Sciatic nerve (tissue), 2 donors: Measurements from ENCODE around the gene CLIC1. TPM values are rescaled to one million over a fixed set of nuclear protein-coding genes. Genes with fewer than 3 reads are reported as not detected.
"Not testable (repeated sequence)": the region's sequence is repeated elsewhere in the genome, so short reads cannot be mapped to it uniquely, and the experiment has no call there.

Source experiments
- ATAC-seq: fragments of 200-7000 bp; cut with Tn5 transposase; one replicate; pipeline ENCODE4 v1.9.1; 2020; ENCODE audit warnings: mild to moderate bottlenecking, moderate library complexity
- DNase-seq: peaks from one replicate; pipeline ENCODE4 v3.0.0-alpha.2; 2020; ENCODE audit warnings: low spot score
- intact Hi-C: fragments of 100-400 bp; cut with DNase I; formaldehyde crosslinking; loops from one replicate; pipeline ENCODE4 v1.14.2; 2022
- total RNA-seq: library from RNA; stranded (reverse); fragmentation: NEBNext Ultra II Directional; extraction: Animal tissue kit (Norgen Biotek cat#: 25700); gene quantifications from one replicate; pipeline ENCODE4 v1.2.1, GENCODE V29; 2021
- donor health status: DM: no; HTN: no; CAD: no.
- donor health status: DM: no; HTN: no; CAD: no.

CLIC1 gene
- total RNA-seq, 1 donor from 2014 or later, result 239 TPM

DNA sequence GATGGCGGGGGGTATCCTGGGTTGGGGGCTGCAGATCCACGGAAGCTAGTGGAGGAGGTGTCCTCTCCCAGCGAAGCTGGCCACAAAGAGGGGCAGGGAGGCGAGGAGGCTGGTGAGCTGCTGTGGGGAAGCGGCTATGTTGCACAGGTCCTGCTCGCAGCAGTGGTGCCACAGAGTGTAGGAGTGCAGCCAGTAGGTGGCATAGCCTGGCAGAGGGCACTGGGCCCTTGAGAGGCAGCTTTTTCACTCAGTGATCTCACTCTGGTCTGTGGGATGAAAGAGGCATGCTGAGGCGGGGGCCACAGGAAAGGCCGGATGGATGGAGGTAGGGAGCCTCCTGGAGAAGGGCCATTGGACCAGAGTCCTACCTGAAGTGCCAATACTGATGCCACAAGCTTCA, 24.0 kb downstream of the CLIC1 start:
- ATAC-seq (peak; percentile 53), DNase-seq (no peak)
- intact Hi-C loops, result no loop called here

DNA sequence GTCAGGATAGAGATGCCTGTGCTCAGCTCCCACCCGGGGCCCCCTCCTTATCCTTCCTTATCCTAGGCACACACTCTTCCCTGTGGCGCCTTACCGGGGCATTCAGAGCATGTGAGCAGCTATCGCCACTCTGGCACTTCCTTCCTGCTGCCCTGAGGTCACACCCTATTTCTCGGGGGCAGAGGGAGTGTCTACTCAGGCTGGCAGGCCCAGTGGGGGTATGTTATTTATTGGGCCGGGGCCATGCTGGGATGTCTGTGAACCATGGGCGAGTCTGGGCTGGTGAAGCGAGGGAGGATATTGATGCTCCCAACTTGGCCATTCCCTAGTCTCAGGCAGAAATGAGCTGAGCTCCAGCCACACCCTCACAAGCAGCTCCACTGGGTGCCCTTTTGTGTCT, 25.1 kb downstream of the CLIC1 start:
- ATAC-seq, result peak; percentile 7
- intact Hi-C loops, result no loop called here

DNA sequence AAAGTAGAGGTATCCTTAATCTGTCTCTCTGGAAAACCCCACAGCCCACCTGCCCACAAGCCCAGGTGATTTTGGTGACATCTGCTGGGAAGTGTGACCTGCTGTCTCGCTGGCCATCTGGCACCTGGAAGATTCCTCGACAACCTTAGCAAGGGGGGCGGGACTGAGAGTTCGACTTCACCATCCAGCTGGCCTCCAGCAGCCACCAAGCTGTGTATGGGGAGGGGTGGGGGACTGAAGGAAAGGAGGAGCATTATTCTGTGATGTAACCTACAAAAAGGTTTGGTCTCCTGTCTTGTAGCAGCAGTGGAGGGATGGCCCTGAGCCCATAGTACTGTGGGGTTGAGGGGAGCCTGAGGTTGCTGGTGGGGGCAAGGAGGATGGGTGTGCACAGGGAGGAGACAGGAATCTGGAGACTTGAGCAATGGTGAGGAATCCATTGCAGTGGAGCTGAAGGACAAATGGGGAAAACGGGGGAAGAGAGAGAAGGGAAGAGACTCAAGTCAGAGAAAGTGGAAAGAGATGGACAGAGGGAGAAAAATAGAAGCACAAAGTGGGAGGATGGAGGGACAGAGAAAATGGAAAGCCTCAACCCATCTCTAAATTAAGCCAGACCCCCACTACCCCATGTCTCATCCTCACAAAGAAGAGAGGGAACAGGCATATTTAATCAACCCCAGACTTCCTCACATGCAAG, 25.7 kb downstream of the CLIC1 start:
- ATAC-seq (no peak), DNase-seq (no peak)
- intact Hi-C loops, result no loop called here

More for the DNA sequence above, 25.1 kb downstream of the CLIC1 start:
- no peak for DNase-seq

DNA sequence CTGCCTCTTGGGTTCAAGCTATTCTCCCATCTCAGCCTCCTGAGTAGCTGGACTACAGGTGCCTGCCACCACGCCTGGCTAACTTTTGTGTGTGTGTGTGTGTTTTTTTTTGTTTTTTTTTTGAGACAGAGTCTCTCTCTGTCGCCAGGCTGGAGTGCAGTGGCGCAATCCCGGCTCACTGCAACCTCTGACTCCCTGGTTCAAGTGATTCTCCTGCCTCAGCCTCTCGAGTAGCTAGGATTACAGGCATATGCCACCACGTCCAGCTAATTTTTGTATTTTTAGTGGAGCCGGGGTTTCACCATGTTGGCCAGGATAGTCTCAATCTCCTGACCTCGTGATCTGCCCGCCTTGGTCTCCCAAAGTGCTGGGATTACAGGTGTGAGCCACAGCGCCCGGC, 27.2 kb downstream of the CLIC1 start:
- DNase-seq, intact Hi-C loops, ATAC-seq: not testable (repeated sequence)

DNA sequence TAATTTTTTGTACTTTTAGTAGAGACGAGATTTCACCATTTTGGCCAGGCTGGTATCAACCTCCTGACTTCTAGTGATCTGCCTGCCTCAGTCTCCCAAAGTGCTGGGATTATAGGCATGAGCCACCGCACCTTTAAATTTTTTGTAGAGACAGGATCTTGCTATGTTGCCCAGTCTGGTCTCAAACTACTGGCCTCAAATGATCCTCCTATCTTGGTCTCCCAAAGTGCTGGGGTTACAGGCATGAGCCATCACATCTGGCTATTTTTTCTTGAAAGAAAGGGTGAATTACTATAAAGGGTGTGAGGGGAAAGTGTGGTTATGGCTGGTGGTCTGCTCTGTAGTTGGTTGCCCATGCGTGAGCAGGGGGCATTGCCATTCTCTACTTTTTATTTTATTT, 28.1 kb downstream of the CLIC1 start:
- DNase-seq (no peak), ATAC-seq (no peak)
- intact Hi-C loops, result no loop called here

DNA sequence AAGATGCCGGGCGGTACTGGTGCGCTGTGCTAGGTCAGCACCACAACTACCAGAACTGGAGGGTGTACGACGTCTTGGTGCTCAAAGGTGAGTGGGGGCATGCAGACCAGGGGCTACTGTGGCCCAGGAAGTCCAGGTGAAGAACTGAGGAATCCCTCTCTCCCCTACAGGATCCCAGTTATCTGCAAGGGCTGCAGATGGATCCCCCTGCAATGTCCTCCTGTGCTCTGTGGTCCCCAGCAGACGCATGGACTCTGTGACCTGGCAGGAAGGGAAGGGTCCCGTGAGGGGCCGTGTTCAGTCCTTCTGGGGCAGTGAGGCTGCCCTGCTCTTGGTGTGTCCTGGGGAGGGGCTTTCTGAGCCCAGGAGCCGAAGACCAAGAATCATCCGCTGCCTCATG, 28.6 kb downstream of the CLIC1 start:
- no peak for ATAC-seq
- intact Hi-C loops, result no loop called here
- no peak for DNase-seq

DNA sequence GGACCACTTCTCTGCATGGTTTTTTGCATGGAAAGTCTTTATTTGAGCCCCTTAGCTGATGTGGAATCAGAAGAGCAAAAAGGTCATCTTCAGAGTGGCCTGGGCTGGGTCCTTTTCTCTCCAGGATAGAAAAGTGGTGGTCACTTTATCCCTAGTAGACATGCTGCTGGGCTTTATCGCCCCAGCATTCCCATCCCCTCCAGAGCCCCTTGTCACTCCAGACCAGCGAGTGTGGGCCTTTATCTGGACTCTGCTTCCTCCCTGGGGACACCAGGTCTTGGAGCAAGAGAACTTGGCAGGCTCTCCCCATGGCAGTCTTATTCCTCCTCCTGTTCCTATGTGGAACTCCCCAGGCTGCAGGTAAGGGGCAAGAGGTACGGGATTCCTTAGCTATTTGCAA, 29.7 kb downstream of the CLIC1 start, which contains the start of gene LY6G6F:
LY6G6F (plus strand) TSS at position 268 of the 400 bp plus-strand sequence; CDS start at position 309, 41 bp downstream.
- ATAC-seq (no peak), DNase-seq (no peak)
- intact Hi-C loops, result no loop called here

DNA sequence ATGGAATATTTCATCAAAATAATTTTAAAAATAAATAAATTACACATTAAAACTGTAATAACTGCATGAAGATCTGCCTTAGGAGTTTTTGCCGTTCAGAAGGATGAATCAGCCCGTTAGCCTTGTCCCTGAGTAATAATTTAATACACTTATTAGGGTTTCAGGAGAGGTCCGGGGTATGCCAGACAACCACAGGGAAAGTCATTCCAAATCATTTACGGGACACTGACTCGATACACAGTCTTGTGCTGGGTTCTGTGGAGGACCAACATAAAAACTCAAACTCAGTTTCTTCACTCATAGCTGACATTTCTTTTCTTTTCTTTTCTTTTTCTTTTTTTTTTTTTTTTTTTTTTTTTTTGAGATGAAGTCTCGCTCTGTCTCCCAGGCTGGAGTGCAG, 30.4 kb downstream of the CLIC1 start:
- intact Hi-C loops, result no loop called here
- no peak for ATAC-seq
- no peak for DNase-seq

- ATAC-seq (peak; percentile 99), DNase-seq (peak; percentile 99)
- intact Hi-C loops, result no loop called here
Measured at GRCh38 chr6:31702819-31703716, 33.3 kb downstream of the CLIC1 start, which contains the start of gene ABHD16A. ABHD16A (minus strand) TSS chr6:31703324; CDS start chr6:31703281, 43 bp downstream.

DNA sequence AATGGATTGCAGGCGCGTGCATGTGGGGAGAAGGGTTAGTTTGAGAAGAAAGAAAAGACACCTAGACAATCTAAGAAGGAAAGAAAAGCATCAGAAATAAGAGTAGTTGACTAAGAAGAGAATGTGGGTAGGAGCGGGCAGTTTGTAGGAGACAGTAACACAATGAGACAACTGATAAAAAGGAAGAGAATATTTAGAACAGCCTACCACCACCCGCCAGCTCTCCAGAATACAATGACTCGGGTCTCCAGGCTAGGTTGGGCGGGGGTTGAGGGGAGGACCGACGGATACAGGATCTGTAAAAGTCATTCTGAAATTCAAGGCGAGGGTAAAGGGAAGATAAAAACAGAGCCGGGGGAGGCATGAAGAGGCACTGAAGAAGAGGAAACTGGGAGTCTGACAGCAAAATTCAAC, 33.9 kb downstream of the CLIC1 start:
- DNase-seq (no peak), ATAC-seq (peak; percentile 11)
- intact Hi-C loops, result no loop called here

- ATAC-seq, result peak; percentile 1
- no peak for DNase-seq
- intact Hi-C loops, result no loop called here
Measured at GRCh38 chr6:31701666-31702404, 34.5 kb downstream of the CLIC1 start.

GRCh38 chr6:31700740-31701401, 35.5 kb downstream of the CLIC1 start:
- intact Hi-C loops, result no loop called here
- no peak for DNase-seq

GRCh38 chr6:31697555-31697954, 38.8 kb downstream of the CLIC1 start:
- DNase-seq (no peak), ATAC-seq (no peak)
- intact Hi-C loops, result no loop called here

More at GRCh38 chr6:31700740-31701401, 35.5 kb downstream of the CLIC1 start:
- ATAC-seq, result no peak

DNA sequence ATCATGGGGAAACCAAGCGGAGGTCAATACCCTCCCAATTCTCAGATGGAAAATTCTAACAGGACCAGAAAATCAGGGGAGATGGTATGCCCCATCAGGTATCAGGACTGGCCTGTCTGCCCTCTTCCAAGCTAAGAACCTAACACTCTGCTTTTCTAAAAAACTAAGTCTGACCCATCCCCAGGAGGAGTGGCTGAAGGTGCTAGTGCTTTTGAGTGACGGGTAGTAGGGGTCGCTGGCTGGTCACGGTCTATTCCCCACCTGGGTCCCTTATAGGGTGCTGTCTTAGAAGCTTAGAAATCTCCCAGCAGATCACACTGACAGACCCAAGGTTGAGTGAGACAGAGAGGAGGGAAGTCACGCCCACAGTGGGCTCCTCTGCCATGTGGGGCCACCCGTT, 42.8 kb downstream of the CLIC1 start:
- ATAC-seq (no peak), DNase-seq (no peak)
- intact Hi-C loops, result no loop called here

GRCh38 chr6:31692886-31693285, 43.4 kb downstream of the CLIC1 start:
- ATAC-seq, result no peak
- no peak for DNase-seq
- intact Hi-C loops, result no loop called here

DNA sequence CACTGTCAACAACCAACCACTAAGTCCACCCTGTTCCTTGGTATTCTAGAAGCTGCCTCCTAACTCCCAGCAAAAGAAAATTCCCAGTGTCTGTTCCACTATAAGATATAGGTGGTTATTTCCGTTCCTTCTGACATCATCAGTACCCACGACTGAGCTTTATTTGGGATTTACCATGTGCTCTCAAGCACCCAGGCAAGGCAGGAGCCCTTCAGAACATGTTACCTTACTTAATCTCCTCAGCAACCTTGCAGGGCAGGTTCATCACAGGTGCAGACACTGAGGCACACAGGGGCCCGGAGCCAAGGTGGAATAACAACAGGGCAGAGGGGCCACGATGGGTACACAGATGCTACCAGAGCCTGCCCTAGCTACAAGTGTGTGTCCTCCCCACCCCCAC, 44.0 kb downstream of the CLIC1 start:
- DNase-seq, result no peak
- intact Hi-C loops, result no loop called here
- no peak for ATAC-seq

DNA sequence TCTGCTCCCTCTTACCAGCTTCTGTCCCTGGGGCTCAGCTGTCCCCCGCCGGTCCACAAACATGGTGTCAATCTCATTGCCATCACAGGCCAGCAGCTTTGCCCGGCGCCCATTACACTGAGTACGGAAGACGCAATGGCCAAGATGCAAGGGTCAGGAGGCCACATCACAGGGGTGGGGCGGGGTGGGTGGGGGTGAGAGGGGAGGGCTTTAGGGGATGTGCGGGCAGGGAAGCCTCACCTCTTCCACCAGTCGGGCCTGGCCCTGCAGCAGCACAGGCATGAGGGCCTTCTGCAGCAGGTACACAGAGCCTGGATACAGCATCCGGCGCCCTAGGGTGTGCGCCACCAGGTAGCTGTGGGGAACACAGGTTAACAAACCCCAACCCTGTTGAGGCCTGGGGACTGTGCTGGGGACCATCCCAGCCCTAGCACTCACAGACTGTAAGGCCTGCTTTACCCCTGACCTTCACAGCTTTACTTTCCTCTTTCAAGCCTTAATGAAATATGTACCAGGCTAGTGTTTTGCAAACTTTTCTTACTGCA, 44.7 kb downstream of the CLIC1 start:
- intact Hi-C loops, result no loop called here
- DNase-seq (no peak), ATAC-seq (no peak)

- intact Hi-C loops, result no loop called here
- DNase-seq, result no peak
- ATAC-seq, result no peak
Measured at GRCh38 chr6:31691078-31691463, 45.3 kb downstream of the CLIC1 start.
